CD4-positive, alpha-beta T cell treated with Interleukin-17A for 1 hour (primary cell): Measurements from ENCODE around the gene CHAC2.

Source experiments
- DNase-seq: peaks from one replicate; pipeline ENCODE4 v3.0.0-alpha.2; 2020

The CHAC2 gene

DNA sequence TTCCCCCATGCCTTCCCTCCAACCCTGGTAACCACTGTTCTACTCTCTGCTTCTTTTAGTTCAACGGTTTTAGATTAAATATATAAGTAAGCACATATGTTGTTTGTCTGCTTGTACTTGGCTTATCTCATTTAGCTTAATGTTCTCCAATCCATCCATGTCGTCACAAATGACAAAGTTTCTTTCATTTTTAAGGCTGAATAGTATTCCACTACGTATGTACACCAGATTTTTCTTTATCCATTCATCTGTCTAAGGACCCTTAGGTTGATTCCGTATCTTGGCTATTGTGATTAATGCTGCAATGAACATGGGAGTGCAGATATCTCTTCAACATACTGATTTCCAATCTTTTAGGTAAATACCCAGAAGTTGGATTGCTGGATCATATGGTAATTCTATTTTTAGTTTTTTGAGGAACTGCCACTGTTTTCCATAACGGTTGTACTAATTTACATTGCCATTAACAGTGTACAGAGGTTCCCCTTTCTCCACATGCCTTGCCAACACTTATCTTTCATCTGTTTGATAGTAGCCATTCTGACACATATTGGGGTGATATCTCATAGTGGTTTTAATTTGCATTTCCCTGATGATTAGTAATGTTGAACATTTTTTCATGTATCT, 11.0 kb downstream of the CHAC2 start:
- DNase-seq: no peak

DNA sequence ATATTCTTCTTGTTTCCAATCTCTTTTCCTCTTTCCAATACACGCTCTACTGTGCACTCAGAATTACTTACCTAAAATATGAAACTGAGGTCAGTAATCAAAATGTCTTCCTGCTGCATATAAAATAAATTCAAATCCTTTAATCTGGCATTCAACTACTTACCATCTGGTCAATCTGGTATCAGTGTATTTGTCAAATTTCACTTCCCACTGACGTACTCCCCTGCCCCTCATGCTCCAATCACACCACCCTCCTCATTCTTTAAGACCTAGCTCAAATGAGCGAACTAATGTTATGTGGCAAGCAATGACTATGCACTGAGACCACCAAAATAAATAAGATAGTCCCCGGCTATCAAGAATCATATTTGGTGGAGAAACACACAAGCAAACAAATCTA, 12.5 kb downstream of the CHAC2 start:
- DNase-seq: no peak

DNA sequence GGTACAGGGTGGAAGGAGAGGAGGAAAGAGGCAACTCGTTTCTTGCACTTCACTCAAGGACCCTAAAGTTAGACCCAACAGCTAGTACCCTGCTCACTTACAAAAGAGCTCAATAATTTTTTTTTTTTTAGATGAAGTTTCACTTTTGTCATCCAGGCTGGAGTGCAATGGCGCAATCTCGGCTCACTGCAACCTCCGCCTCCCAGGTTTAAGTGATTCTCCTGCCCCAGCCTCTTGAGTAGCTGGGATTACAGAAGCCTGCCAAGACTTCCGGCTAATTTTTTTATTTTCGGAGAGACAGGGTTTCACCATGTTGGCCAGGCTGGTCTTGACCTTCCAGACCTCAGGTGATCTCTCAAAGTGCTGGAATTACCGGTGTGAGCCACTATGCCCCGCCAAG, 15.1 kb downstream of the CHAC2 start:
- no peak for DNase-seq

DNA sequence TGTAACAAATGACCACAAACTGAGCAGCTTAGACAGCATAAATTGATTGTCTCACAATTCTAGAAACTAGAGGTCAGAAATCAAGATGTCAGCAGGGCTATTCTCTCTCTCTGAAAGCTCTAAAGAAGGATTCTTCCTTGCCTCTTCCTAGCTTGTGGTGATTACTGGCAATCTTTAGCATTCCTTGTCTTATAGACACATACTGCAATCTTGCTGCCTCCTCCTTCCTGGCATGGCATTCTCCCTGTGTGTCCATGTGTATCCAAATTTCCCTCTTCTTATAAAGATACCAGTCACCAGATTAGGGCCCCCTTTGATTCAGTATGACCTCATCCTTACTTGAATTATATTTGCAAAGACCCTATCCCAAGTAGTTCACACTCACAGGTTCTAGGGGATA, 16.8 kb downstream of the CHAC2 start:
- no peak for DNase-seq

- no peak for DNase-seq
Observed at GRCh38 chr2:53785366-53785765, 17.8 kb downstream of the CHAC2 start.

DNA sequence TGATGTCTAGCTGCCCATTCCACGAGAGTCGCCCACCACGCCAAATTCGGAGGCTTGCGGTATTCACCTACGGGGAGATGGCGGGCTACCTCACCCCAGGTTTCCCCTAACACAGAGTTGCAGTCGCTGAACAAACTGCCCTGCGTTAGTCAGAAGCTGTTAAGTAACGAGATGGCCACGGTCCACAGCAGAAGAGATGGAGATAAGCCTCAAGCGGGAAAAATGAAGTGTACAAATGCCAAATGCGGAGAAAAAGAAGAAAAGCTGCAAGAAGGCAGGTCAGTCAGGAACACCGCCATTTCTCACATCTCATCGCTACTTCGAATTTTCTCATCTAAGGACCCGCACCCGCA, 18.7 kb downstream of the CHAC2 start:
- DNase-seq: peak; percentile 43

- DNase-seq: peak; percentile 91
Observed at GRCh38 chr2:53786705-53787613, 19.4 kb downstream of the CHAC2 start, which contains the start of the genes ASB3 and ERLEC1. Gene ASB3, minus strand, starts transcription at chr2:53786953. Its CDS starts 21,381 bp downstream, at chr2:53765572. Gene ERLEC1, plus strand, starts transcription at chr2:53787044. Its CDS starts 167 bp downstream, at chr2:53787211.

DNA sequence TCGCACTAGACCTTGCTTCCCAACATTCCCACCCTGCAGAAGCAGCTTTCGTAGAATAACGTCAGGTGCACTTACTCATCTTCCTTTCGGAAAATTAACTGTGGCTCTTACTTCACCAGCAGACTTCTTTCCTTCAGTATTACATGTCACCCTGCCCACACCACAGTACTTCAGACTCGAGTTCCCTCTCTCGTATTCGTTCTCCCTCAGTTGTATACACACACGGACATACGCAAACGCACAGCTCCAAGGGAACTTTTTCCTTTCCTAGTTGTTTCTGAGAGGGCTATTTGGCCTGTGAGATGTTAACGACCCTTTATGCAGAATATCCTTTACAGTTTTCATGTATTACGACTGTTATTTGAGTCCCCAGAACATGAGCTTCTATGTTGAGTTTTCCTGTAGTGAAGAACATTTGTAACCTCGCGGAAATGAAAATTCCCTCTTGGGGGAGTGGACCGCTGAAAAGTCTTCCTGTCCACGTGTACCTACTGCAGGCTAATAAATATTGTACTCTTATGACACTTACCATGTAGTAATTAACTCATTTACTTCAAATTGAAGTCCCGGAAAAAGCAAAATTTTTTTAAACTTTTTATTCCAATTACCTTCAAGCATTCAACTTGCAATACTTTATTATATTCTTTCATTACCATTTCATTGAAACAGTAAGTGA, 20.1 kb downstream of the CHAC2 start:
- DNase-seq: peak; percentile 16

- DNase-seq: no peak
Observed at GRCh38 chr2:53793261-53793660, 25.7 kb downstream of the CHAC2 start.

- no peak for DNase-seq
Observed at GRCh38 chr2:53793821-53794220, 26.2 kb downstream of the CHAC2 start.

- no peak for DNase-seq
Observed at GRCh38 chr2:53801547-53801946, 33.9 kb downstream of the CHAC2 start.

DNA sequence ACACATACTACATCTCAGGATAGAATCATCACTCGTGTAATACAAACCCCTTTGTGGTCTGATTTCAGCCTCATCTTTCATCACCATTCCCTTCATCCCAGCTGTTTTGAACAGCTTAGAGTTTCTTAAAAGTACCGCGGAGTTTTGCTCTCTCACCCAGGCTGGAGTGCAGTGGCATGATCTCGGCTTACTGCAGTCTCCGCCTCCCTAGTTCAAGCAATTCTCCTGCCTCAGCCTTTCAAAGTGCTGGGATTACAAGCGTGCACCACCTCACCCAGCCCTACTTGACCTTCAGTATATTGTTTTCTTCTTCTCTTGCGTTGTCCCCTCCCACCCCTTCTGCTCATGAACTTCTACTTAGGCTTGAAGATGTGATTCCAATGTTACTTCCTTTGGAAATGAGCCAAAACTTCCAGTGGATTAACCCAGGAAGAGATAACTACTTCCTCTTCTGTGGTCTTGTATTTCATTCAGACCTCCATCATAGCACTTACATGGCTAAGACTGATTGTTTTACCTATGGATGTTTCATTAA, 35.1 kb downstream of the CHAC2 start:
- no peak for DNase-seq

GRCh38 chr2:53811601-53812000, 44.0 kb downstream of the CHAC2 start:
- no peak for DNase-seq

DNA sequence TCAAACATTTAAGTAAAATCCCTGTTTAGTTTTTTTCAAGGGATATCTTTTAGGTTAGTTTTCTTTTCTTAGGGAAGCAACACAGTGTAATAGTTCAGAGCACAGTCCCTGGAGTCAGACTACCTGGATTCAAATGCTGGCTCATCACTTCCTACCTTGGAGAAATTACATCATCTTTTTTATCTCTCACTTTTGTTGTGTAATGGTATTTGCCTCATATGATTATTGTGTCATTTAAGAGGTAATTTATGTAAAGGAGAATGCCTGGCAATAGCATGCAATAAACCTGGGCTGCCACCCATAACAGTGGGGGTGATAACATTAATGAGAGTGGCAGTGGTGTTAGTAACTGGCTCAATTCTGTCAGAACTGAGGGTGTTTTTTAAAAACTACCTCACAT, 45.5 kb downstream of the CHAC2 start:
- no peak for DNase-seq

DNA sequence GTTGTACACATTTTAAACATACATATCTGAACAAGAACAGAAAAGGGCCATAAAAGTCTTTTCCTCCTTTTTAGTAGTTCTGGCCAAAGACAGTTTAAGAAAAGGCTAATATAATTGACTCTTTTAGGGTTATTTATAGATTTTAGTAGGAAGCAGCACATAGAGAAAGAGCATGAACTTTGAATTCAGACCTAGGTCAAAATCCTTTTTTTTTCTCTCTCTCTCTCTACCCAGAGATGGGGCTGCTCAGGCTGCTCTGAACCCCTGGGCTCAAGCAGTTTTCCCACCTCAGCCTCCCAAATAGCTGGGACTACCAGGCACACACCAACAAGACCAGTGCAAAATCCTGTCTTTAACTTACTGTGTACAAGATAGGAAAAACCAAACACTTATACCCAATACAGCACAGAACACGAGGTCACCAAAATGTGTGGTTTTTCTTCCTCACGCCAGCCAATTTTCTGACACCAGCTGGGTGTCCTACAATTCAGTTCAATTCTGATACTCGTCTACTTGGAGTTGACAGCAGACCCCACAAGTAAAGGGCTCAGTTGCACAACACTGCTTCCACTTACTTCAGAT, 51.3 kb downstream of the CHAC2 start:
- no peak for DNase-seq

DNA sequence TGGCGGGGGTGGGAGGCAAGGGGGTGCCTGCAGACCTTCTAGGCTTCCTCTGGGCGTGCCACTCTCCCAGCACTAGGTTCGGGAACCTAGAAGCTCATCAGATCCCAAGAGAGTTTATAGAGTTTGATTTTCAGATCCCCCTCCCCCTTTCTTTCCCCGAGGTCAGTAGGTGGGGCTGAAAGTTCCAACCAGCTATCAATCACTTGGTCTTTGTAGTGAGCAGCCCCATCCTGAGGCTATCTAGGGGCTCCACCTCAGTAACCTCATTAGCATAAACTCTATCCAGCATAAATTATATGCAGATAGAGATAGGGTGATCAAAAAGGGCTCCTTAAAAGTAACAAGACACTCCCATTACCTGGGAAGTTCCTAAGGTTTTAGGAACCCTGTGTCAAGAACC, 52.0 kb downstream of the CHAC2 start:
- DNase-seq: no peak

DNA sequence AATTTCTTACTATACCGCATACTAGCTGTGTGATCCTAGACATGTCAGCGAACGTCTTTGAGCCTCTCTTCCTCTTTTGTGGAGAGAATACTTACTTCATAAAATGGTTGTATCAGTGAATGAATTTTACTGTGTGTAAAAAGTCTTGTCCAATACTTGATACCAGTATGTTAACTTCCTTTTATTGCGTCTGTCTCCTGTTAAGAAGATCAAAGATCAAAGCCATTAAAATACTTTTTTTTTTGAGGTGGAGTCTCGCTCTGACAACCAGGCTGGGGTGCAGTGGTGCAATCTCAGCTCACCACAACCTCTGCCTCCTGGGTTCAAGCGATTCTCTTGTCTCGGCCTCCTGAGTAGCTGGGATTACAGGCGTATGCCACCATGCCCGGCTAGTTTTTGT, 52.4 kb downstream of the CHAC2 start:
- no peak for DNase-seq

- no peak for DNase-seq
Observed at GRCh38 chr2:53820711-53821110, 53.1 kb downstream of the CHAC2 start.

GRCh38 chr2:53821810-53822209, 54.2 kb downstream of the CHAC2 start:
- DNase-seq: no peak

DNA sequence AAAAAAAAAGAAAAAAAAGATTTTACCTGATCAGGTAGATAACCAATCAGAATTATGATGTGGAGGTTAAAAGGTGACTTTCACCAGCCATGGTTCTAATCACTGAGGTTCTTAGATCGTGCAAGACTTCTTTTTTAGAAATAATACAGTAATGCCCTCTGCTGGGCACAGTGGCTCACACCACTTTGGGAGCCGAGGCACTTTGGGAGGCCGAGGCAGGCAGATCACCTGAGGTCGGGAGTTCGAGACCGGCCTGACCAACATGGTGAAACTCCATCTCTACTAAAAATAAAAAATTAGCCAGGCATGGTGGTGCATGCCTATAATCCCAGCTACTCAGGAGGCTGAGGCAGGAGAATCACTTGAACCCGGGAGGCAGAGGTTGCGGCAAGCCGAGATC, 56.0 kb downstream of the CHAC2 start:
- peak; percentile 1 for DNase-seq
